Calu3 (cell line): ENCODE results near the gene CDKL4. TPM values are rescaled to one million over a fixed set of nuclear protein-coding genes. Genes with fewer than 3 reads are reported as not detected.

Source experiments
- BruUV-seq: library from RNA; stranded (reverse); fragments of 400-500 nt; replicated peaks from 2 replicates; lab custom pipeline; 2021; lab: Mats Ljungman, UMichigan
- CTCF ChIA-PET: fragments of 300-600 bp; sonication (Branson Sonifier 250); formaldehyde crosslinking; loops from one replicate; lab custom pipeline; 2022; ENCODE audit warnings: antibody characterized with exemption; lab: Charles Lee
- DNase-seq: peaks from one replicate; pipeline ENCODE4 v3.0.0; 2022
- H3K27ac Mint-ChIP-seq: one replicate; pipeline ENCODE4 v1.8.0; 2022; ENCODE audit warnings: mixed read lengths; ENCODE audit not compliant: unreplicated experiment
- H3K27me3 Mint-ChIP-seq: one replicate; pipeline ENCODE4 v1.8.0; 2022; ENCODE audit warnings: mixed read lengths; ENCODE audit not compliant: unreplicated experiment
- H3K36me3 Mint-ChIP-seq: one replicate; pipeline ENCODE4 v1.8.0; 2022; ENCODE audit warnings: mild to moderate bottlenecking, moderate library complexity, mixed read lengths; ENCODE audit not compliant: insufficient read depth, unreplicated experiment
- H3K4me1 Mint-ChIP-seq: one replicate; pipeline ENCODE4 v1.8.0; 2022; ENCODE audit warnings: mild to moderate bottlenecking, low read depth, mixed read lengths; ENCODE audit not compliant: unreplicated experiment
- H3K4me3 Mint-ChIP-seq: one replicate; pipeline ENCODE4 v1.8.0; 2022; ENCODE audit warnings: mild to moderate bottlenecking, low read depth, moderate library complexity, mixed read lengths; ENCODE audit not compliant: unreplicated experiment
- H3K9me3 Mint-ChIP-seq: one replicate; pipeline ENCODE4 v1.8.0; 2022; ENCODE audit warnings: low read depth, mixed read lengths; ENCODE audit not compliant: unreplicated experiment
- intact Hi-C: fragments of 100-400 bp; cut with micrococcal nuclease; formaldehyde crosslinking; loops from one replicate; pipeline ENCODE4 v1.10.0; 2022; ENCODE audit not compliant: unreplicated experiment
- total RNA-seq: library from RNA; stranded (reverse); gene quantifications from 2 replicates; pipeline ENCODE4 v1.2.3, GENCODE V29; 2022
- TF ChIP-seq, protein P1 (sequence below): fragments of 200-600 bp; IDR thresholded peaks from one replicate; pipeline ENCODE4 v1.8.0; 2022; ENCODE audit warnings: antibody characterized with exemption; ENCODE audit not compliant: unreplicated experiment

Gene CDKL4
- total RNA-seq, 1 experiment from 2014 or later: 0.83 TPM

DNA sequence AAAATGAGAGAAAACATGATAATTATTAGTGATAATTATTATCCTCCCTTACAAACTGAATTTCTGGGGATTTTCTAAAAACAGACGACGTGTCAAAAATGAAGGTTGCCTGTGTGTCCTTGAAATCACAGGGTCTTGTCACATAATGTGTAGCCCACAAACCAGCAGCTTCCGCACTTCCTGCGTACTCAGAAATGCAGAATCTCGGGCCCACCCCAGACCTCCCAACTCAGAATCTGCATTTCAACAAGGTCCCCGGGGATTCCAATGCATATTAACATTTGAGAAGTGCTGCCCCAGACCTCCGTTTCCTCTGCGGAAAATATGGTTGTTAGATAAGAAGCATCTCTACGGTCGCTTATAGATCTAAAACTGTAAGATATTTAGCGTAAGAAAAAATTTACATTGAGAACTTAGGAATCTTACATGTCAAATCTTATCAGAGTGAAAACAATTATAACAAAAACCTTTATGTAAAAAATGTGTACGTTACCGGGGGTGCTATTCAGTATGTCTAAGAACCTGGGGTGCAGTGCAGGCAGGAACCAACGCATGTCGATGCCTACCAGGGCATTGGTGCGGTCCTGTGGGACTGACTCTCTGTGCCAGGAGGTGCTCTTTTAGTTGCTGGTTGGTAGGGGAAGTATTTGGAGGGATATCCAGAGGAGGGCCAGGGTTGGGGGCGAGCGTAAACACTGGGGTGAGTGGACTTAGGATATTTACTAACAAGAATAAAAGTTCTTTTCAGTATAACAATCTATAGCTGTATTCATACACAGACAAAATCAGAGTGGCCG is 15.2 kb downstream of the CDKL4 start:
- Mint-ChIP-seq H3K27me3 (no peaks in the 10 kb centered on the region), H3K4me1 (no peaks in the 10 kb centered on the region), H3K9me3 (no peaks in the 10 kb centered on the region), H3K4me3 (no peak overlapping the region), H3K27ac (no peak overlapping the region), H3K36me3 (no peaks in the 10 kb centered on the region)
- intact Hi-C loops: loop anchor here (1.0 to 2.0 kb wide), 3 partner anchors 110 to 281 kb away; no protein-coding TSS in a partner anchor
- BruUV-seq: no TSS peak
- CTCF ChIA-PET: interaction anchor here (0.6 to 2.9 kb wide), 8 partner anchors 101 to 281 kb away, joined by 3 to 54 read pairs (median 4); partner anchors contain the start of gene SOS1
- TF ChIP-seq, protein P1, sequence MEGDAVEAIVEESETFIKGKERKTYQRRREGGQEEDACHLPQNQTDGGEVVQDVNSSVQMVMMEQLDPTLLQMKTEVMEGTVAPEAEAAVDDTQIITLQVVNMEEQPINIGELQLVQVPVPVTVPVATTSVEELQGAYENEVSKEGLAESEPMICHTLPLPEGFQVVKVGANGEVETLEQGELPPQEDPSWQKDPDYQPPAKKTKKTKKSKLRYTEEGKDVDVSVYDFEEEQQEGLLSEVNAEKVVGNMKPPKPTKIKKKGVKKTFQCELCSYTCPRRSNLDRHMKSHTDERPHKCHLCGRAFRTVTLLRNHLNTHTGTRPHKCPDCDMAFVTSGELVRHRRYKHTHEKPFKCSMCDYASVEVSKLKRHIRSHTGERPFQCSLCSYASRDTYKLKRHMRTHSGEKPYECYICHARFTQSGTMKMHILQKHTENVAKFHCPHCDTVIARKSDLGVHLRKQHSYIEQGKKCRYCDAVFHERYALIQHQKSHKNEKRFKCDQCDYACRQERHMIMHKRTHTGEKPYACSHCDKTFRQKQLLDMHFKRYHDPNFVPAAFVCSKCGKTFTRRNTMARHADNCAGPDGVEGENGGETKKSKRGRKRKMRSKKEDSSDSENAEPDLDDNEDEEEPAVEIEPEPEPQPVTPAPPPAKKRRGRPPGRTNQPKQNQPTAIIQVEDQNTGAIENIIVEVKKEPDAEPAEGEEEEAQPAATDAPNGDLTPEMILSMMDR: no peak
- no peak for DNase-seq

DNA sequence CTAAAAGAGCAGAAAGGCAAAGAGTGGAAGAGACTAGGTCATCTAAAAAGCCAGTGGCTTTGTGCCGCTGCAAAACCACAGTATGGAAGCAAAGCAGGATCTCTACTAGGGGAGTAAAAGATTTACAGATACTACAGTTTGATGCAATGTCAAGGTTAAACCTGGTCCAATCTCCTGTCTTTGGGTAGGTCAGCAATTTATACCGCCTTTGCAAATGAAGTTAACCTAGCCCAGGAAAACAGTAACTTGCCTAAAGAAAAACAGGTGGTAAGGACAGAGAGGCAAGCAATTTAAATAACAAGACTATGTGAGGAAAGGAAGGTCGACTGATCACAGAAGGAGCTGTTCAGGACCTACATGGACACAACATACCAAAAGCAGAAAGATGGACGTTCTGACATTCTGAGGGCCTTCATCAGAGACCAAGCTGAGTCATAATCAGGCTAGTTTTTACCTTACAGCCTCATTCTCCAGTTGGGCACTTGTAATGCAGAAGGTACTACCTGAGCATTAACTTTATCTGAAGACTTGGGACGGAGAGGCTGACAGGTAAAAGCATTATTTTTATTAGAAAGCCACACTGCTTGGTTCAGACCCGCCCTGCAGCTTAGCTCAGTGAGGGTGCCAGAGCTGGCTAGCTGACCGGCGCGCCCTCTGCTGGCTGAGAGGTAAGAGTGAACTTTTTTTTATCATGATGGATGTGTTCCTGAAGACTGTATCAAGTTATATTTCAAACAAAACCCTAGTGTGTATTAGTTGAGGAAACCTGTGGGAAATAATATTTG is 15.9 kb downstream of the CDKL4 start:
- no peak overlapping the region for H3K4me3 Mint-ChIP-seq
- BruUV-seq: no TSS peak
- CTCF ChIA-PET: interaction anchor here (0.7 to 2.9 kb wide), 7 partner anchors 100 to 281 kb away, joined by 3 to 54 read pairs (median 4); partner anchors contain the start of gene SOS1

DNA sequence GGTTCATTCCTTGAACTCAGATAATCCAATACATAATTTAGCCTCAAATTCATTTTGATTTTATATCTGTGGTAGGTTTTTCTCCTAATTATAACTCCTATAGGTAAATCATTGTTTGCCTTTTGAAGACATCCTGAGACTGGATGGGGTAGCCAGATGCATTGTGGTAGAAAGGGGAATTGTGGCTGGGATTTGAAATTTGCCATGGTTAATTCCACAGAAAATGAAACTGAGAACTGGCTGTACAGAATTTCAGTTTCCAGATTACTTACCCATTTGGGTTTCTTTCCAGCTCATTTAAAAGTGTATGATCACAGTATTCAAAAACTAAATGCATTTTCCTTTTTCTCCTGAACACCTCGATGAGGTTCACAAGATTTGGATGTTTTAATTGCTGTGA is 18.2 kb downstream of the CDKL4 start:
- no TSS peak for BruUV-seq
- CTCF ChIA-PET: interaction anchor here (0.6 kb wide), 1 partner anchor 1010 kb away, joined by 3 read pairs; no protein-coding TSS in a partner anchor

More for the DNA sequence above, 15.9 kb downstream of the CDKL4 start:
- H3K36me3 Mint-ChIP-seq: no peaks in the 10 kb centered on the region
- no peaks in the 10 kb centered on the region for H3K9me3 Mint-ChIP-seq
- DNase-seq: peak; percentile 76
- intact Hi-C loops: loop anchor here (1.0 to 2.0 kb wide), 2 partner anchors 109 to 169 kb away; no protein-coding TSS in a partner anchor
- TF ChIP-seq, protein P1: peak; percentile 61
- no peaks in the 10 kb centered on the region for H3K27me3 Mint-ChIP-seq
- no peak overlapping the region for H3K27ac Mint-ChIP-seq
- no peaks in the 10 kb centered on the region for H3K4me1 Mint-ChIP-seq

DNA sequence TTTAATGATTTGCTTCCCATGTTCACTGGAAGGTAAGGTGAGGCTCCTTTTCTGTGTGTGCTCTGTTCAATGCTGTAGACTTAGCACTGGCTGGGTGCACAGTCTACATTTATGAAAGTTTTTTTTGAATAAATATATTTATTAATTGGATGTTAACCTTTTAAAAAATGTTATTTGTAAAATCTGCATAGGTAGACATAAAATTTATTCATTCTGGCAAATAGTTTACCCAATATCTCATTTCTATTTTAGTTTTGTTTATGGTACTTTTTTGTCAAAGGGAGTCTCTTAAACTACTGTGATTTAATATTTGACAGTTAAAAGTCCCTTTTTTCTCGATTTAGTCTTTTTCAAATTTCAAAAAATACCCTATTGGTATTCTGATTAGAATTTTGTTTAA is 19.9 kb downstream of the CDKL4 start:
- H3K27ac Mint-ChIP-seq: no peak overlapping the region

More for the DNA sequence above, 18.2 kb downstream of the CDKL4 start:
- Mint-ChIP-seq H3K27me3 (no peaks in the 10 kb centered on the region), H3K4me1 (no peaks in the 10 kb centered on the region), H3K9me3 (no peaks in the 10 kb centered on the region), H3K36me3 (no peaks in the 10 kb centered on the region), H3K4me3 (no peak overlapping the region), H3K27ac (no peak overlapping the region)
- intact Hi-C loops: no loop called here
- TF ChIP-seq, protein P1: no peak
- no peak for DNase-seq

More for the DNA sequence above, 19.9 kb downstream of the CDKL4 start:
- BruUV-seq: no TSS peak
- TF ChIP-seq, protein P1: no peak
- CTCF ChIA-PET: no interaction called here
- H3K27me3 Mint-ChIP-seq: no peaks in the 10 kb centered on the region
- no peaks in the 10 kb centered on the region for H3K36me3 Mint-ChIP-seq
- H3K9me3 Mint-ChIP-seq: no peaks in the 10 kb centered on the region
- intact Hi-C loops: no loop called here
- no peak overlapping the region for H3K4me3 Mint-ChIP-seq
- H3K4me1 Mint-ChIP-seq: no peaks in the 10 kb centered on the region
- no peak for DNase-seq
